ENCODE measurements around the gene PDK4. TPM values are rescaled to one million over a fixed set of nuclear protein-coding genes. Genes with fewer than 3 reads are reported as not detected.

PDK4 gene
- total RNA-seq, result not detected

GRCh38 chr7:95596198-95597063 lies at the start of gene PDK4:
Gene PDK4 (minus strand): TSS chr7:95596516. CDS start chr7:95596293, 223 bp downstream.

Other genes starting within 250 kb of the PDK4 start
- gene PON3, start 200.1 kb downstream of the PDK4 start, total RNA-seq, result not detected
- 1 to 10 TPM; 1.6 to 1.8 TPM for gene PON2, start 161.5 kb downstream of the PDK4 start, total RNA-seq
- not detected for gene ASB4, start 110.6 kb downstream of the PDK4 start, total RNA-seq
- not detected for gene DYNC1I1, start 176.0 kb upstream of the PDK4 start, total RNA-seq

All from activated naive CD4-positive, alpha-beta T cell treated with anti-CD3 and anti-CD28 coated beads, Interleukin-2, amount 10 ng/mL, durations not matched to agents 5 hours and 36 hours (primary cell).